Measurements from ENCODE around the gene CCNY.

CCNY gene

DNA sequence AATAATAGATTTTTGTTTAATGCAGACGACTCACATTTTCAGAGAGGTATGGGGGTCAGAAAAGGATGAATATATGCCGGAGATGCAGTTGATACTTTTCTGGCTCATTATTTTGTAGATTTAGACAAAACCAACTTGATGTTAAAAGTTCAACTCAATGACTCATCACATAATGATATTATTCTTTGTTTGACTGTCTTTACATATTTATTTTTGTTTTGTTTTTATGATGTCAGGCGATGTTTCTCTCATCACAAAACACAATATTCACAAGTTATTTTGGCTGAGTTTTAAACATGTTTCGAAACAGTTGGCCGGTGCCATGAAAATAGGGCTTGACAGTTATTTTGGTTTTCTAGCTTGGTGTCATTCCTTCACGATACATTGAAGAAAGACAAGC is 270.1 kb downstream of the CCNY start:
- no peak for DNase-seq

DNA sequence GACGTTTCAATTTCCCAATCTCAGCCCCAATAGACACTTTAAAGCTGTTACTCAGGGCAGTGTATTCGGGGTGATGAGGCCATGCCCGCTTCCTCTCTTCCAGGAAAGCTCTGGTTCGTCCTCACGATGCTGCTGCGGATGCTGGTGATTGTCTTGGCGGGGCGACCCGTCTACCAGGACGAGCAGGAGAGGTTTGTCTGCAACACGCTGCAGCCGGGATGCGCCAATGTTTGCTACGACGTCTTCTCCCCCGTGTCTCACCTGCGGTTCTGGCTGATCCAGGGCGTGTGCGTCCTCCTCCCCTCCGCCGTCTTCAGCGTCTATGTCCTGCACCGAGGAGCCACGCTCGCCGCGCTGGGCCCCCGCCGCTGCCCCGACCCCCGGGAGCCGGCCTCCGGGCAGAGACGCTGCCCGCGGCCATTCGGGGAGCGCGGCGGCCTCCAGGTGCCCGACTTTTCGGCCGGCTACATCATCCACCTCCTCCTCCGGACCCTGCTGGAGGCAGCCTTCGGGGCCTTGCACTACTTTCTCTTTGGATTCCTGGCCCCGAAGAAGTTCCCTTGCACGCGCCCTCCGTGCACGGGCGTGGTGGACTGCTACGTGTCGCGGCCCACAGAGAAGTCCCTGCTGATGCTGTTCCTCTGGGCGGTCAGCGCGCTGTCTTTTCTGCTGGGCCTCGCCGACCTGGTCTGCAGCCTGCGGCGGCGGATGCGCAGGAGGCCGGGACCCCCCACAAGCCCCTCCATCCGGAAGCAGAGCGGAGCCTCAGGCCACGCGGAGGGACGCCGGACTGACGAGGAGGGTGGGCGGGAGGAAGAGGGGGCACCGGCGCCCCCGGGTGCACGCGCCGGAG is 271.4 kb downstream of the CCNY start:
- DNase-seq: no peak

DNA sequence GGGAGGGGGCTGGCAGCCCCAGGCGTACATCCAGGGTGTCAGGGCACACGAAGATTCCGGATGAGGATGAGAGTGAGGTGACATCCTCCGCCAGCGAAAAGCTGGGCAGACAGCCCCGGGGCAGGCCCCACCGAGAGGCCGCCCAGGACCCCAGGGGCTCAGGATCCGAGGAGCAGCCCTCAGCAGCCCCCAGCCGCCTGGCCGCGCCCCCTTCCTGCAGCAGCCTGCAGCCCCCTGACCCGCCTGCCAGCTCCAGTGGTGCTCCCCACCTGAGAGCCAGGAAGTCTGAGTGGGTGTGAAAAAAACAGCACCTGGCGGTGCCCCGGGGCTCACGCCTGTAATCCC is 272.0 kb downstream of the CCNY start:
- DNase-seq: no peak

DNA sequence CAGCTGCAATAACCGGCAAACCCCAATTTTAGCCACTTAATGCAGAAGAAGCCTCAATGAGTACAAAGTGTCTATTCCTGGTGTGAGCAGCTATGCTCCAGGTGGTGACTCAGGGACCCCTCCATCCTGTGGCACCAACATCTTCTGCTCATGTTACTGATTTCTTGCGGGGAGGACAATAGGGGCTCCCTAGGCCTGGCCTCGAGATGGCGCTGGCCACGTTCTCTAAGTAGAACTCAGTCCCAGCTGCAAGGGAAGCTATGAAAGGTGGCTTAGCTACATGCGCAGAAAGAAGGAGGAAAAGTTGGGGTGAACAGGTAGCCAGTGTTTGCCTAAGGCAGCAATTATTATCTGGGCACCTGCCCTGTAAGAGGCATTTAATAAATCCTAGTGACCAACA is 275.4 kb downstream of the CCNY start:
- DNase-seq: no peak

DNA sequence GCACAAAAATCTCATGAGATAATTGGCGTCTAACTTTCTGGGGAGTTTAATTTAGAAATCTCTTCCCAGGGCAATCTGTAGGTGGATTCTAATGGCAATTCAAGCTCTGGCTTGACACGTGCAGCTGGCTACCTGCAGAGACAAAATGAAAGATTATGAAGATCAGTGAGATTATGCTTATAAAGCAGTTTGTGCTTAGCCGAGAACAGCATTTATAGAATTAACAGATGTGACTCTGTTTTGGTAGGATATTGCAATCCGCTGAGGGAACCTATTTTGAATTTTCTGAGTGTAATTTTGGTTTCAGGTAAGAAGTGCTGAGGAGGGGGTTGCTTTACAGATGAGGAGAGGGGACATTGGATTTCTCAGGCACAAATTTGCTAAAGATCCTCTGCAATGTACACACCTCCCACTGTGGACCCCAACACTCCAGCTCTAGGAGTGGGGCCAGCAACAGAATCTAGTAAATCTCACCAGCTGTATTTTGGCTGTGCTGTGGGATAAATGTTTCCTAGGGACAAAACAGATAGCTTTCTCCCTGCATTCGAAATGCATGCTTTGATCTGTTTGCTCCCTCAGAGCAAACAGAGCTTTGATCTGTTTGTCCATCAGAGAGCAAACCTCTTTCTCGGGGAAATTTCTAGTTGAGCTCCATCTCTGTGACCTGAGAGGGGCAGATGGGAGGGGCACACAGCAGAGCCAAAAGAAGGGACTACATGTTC is 276.2 kb downstream of the CCNY start:
- no peak for DNase-seq

DNA sequence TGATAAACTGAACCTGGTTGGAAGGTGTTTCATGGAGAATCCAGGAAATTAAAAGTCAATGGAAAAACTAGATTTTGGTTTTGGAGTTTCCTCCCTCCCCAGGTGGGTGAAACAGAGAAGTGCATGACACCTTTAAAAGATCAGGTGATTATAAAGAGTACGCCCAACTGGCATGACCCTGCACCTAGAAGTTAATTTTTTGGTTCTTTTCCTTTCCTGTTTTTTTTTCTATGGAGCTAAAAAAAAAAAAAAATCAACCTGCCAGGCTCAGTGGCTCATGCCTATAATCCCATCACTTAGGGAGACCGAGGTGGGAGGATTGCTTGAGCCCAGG is 276.8 kb downstream of the CCNY start:
- no peak for DNase-seq

DNA sequence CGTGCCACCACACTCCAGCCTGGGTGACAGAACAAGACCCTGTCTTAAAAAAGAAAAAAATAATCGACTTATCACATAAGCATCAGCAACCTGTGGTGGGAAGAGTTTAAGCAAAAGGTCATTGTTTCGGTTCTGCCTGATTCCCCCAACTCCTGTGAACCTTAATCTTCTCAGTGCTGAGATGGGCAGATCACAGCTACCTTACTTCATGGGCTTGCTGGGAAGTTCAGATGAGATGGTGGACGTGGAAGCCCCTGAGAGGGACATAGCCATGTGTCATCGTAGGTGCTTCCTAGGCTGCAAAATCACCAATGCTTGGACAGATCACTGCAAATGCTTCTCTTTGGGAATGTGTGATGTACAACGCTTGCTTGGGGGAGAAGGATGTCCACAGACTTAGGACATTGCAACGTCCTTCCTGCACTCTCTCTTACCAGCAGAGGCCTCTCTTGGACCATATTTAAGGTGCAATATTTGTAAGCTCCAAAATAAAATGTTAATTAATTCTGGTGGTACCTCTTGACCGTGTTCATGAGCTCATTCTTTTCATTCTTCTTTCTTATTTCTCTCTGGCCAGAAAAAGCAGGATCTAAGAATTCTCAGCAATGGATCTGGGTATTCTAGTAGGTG is 277.4 kb downstream of the CCNY start:
- no peak for DNase-seq

DNA sequence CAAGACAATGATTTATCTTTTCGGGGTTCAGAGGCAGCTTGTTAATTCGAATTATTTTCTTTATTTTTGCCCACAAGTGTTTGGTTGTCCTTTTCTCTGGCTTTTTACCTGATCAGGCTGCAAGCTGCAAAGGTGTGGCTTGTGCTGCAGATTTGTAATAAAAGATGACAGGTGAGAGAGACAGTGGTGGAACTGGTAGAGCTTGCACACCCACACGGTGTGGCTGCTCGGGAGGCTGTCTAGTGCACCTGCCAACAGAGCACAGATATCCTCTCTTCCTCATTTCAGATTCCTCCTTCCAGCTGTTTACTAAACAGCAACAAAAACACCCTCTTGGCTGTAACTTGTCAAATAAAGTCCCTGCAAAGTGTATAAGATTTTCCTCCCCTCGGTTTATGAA is 278.0 kb downstream of the CCNY start:
- DNase-seq: no peak

Measured in NCI-H187 treated with DMSO at 0.1 percent for 48 hours (cell line).